H1 (cell line): Measurements from ENCODE around the gene PSPN. TPM values are rescaled to one million over a fixed set of nuclear protein-coding genes. Genes with fewer than 3 reads are reported as not detected.

ENCODE experiments used
- CTCF ChIA-PET: fragments of 300-600 bp; sonication (Branson Sonifier 250); formaldehyde crosslinking; loops from one replicate; lab custom pipeline; 2021; ENCODE audit not compliant: partially characterized antibody; lab: Charles Lee
- POLR2A ChIA-PET: fragments of 300-600 bp; sonication (Branson Sonifier 250); formaldehyde crosslinking; loops from one replicate; lab custom pipeline; 2021; ENCODE audit warnings: inconsistent platforms; ENCODE audit not compliant: partially characterized antibody; lab: Charles Lee
- DNase-seq, 2 experiments: peaks; one replicate each; pipeline versions ENCODE4 v3.0.0 to v3.0.0-alpha.2; 2010 to 2022; ENCODE audit warnings: low spot score in 2 of 2, low read depth in 1 of 2, mixed read lengths in 1 of 2
- FAIRE-seq: peaks from 2 replicates; lab custom pipeline; 2011; peaks lifted over from hg19 to GRCh38; lab: Jason Lieb, UNC
- H2AFZ ChIP-seq: 2 replicates; pipeline ENCODE4 v1.8.1; 2012; ENCODE audit warnings: low read length, inconsistent platforms
- H2AK5ac ChIP-seq: 2 replicates; pipeline ENCODE4 v1.6.1; 2013; ENCODE audit warnings: low read depth, low read length
- H2BK120ac ChIP-seq: replicated peaks from 2 replicates; pipeline ENCODE3; 2013; ENCODE audit warnings: low read depth, low read length, inconsistent platforms
- H2BK12ac ChIP-seq: 2 replicates; pipeline ENCODE4 v1.6.1; 2013; ENCODE audit warnings: low read depth, low read length
- H2BK15ac ChIP-seq: 2 replicates; pipeline ENCODE4 v1.6.1; 2013; ENCODE audit warnings: low read length
- H2BK20ac ChIP-seq: 2 replicates; pipeline ENCODE4 v1.6.1; 2013; ENCODE audit warnings: low read length
- H2BK5ac ChIP-seq: 2 replicates; pipeline ENCODE4 v1.6.1; 2013; ENCODE audit warnings: low read depth, low read length
- H3K14ac ChIP-seq: 2 replicates; pipeline ENCODE4 v1.6.1; 2013; ENCODE audit warnings: inconsistent platforms; ENCODE audit not compliant: insufficient read length
- H3K18ac ChIP-seq: 2 replicates; pipeline ENCODE4 v1.6.1; 2013; ENCODE audit warnings: low read length; ENCODE audit errors: extremely low read depth
- H3K23ac ChIP-seq: 2 replicates; pipeline ENCODE4 v1.6.1; 2013; ENCODE audit warnings: inconsistent platforms; ENCODE audit not compliant: insufficient read length
- H3K23me2 ChIP-seq: 2 replicates; pipeline ENCODE4 v1.6.1; 2013; ENCODE audit warnings: low read depth, low read length
- H3K27ac ChIP-seq: 2 replicates; pipeline ENCODE4 v1.6.1; 2011; ENCODE audit warnings: low read depth, low read length, inconsistent platforms
- H3K27me3 ChIP-seq, 4 experiments: replicated peaks in 1 of 4; 1 replicate in 1 of 4; 2 replicates in 3 of 4; pipeline versions ENCODE4 v1.6.1 to v1.8.1; 2011 to 2013; ENCODE audit warnings: low read length in 3 of 4, mild to moderate bottlenecking in 3 of 4, inconsistent platforms in 2 of 4, mixed read lengths in 2 of 4, moderate library complexity in 1 of 4; ENCODE audit not compliant: control insufficient read depth in 3 of 4, insufficient read depth in 3 of 4; ENCODE audit errors: extremely low read depth in 1 of 4
- H3K36me3 ChIP-seq, 4 experiments: 2 replicates each; pipeline versions ENCODE4 v1.6.1 to v1.8.1; 2011 to 2013; ENCODE audit warnings: mild to moderate bottlenecking in 4 of 4, low read length in 3 of 4, moderate library complexity in 2 of 4, control low read depth in 1 of 4, inconsistent platforms in 1 of 4; ENCODE audit not compliant: insufficient read depth in 4 of 4, control insufficient read depth in 2 of 4
- H3K4ac ChIP-seq: replicated peaks from 2 replicates; pipeline ENCODE3; 2013; ENCODE audit warnings: low read length, low read depth, mixed read lengths, inconsistent platforms; ENCODE audit not compliant: insufficient read length
- H3K4me1 ChIP-seq, 4 experiments: replicated peaks in 1 of 4; 1 replicate in 1 of 4; 2 replicates in 3 of 4; pipeline versions ENCODE4 v1.6.1 to v1.8.1; 2011 to 2013; ENCODE audit warnings: low read length in 3 of 4, inconsistent platforms in 2 of 4, mixed read lengths in 1 of 4; ENCODE audit not compliant: insufficient read depth in 4 of 4, control insufficient read depth in 3 of 4
- H3K4me2 ChIP-seq, 2 experiments: 2 replicates each; pipeline versions ENCODE4 v1.6.1 to v1.8.1; 2011 to 2013; ENCODE audit warnings: low read depth in 2 of 2, low read length in 2 of 2, control low read depth in 1 of 2, inconsistent platforms in 1 of 2, mild to moderate bottlenecking in 1 of 2; ENCODE audit not compliant: insufficient read depth in 1 of 2
- H3K4me3 ChIP-seq, 4 experiments: fragments of 200-600, 300-600 bp in 1 of 4; sonication (generic), shearing (Covaris generic), sonication (Bioruptor Twin) in 1 of 4; 2 replicates each; pipeline versions ENCODE4 v1.5.1 to v1.8.1; 2011 to 2016; ENCODE audit warnings: low read length in 4 of 4, low read depth in 3 of 4, control low read depth in 2 of 4, inconsistent platforms in 2 of 4, mild to moderate bottlenecking in 2 of 4, mixed read lengths in 1 of 4, moderate library complexity in 1 of 4; ENCODE audit not compliant: insufficient read depth in 2 of 4; ENCODE audit errors: extremely low read depth in 1 of 4
- H3K56ac ChIP-seq: replicated peaks from 2 replicates; pipeline ENCODE3; 2013; ENCODE audit warnings: low read depth, mild to moderate bottlenecking, mixed read lengths, low read length, inconsistent platforms; ENCODE audit not compliant: insufficient read length
- H3K79me1 ChIP-seq: 2 replicates; pipeline ENCODE4 v1.6.1; 2013; ENCODE audit warnings: low read depth, low read length, control low read depth
- H3K79me2 ChIP-seq, 2 experiments: 2 replicates each; pipeline versions ENCODE4 v1.6.1 to v1.8.1; 2012 to 2013; ENCODE audit warnings: low read length in 2 of 2, mild to moderate bottlenecking in 2 of 2, inconsistent platforms in 1 of 2; ENCODE audit not compliant: insufficient read depth in 2 of 2, control insufficient read depth in 1 of 2
- H3K9ac ChIP-seq, 4 experiments: replicated peaks in 1 of 4; 1 replicate in 1 of 4; 2 replicates in 3 of 4; pipeline versions ENCODE4 v1.6.1 to v1.8.1; 2011 to 2013; ENCODE audit warnings: low read depth in 3 of 4, low read length in 3 of 4, control low read depth in 2 of 4, mild to moderate bottlenecking in 2 of 4, moderate library complexity in 2 of 4, inconsistent platforms in 1 of 4; ENCODE audit errors: extremely low read depth in 1 of 4
- H3K9me3 ChIP-seq, 2 experiments: 2 replicates each; pipeline versions ENCODE4 v1.6.1 to v1.8.1; 2012 to 2013; ENCODE audit warnings: mild to moderate bottlenecking in 2 of 2, moderate library complexity in 2 of 2, control low read depth in 1 of 2, inconsistent platforms in 1 of 2, low read depth in 1 of 2, low read length in 1 of 2, mixed read lengths in 1 of 2; ENCODE audit not compliant: insufficient read depth in 2 of 2
- H4K20me1 ChIP-seq, 2 experiments: replicated peaks in 1 of 2; 2 replicates each; pipeline versions ENCODE3 to v1.8.1; 2011 to 2013; ENCODE audit warnings: inconsistent platforms in 2 of 2, low read length in 2 of 2, mild to moderate bottlenecking in 1 of 2; ENCODE audit not compliant: insufficient read depth in 2 of 2, control insufficient read depth in 1 of 2
- H4K5ac ChIP-seq: 2 replicates; pipeline ENCODE4 v1.6.1; 2013; ENCODE audit warnings: low read length, low read depth, mixed read lengths, inconsistent platforms; ENCODE audit not compliant: insufficient read length
- H4K8ac ChIP-seq: 2 replicates; pipeline ENCODE4 v1.8.0; 2013; ENCODE audit warnings: mild to moderate bottlenecking, moderate library complexity, low read length, inconsistent platforms; ENCODE audit not compliant: insufficient read depth; ENCODE audit errors: extremely low read depth
- H4K91ac ChIP-seq: replicated peaks from 2 replicates; pipeline ENCODE3; 2013; ENCODE audit warnings: low read length, mixed read lengths, inconsistent platforms; ENCODE audit not compliant: insufficient read length
- KDM5A ChIP-seq: fragments of 200-600 bp; IDR thresholded peaks from 2 replicates; pipeline ENCODE4 v1.7.1; 2012; ENCODE audit warnings: mild to moderate bottlenecking, low read length, inconsistent platforms, mixed read lengths
- WGBS, 2 experiments: shearing (Covaris generic) in 1 of 2; methylation state at CpG; one replicate each; pipeline versions ENCODE4 v1.1.6 to v1.1.7; 2013 to 2015; ENCODE audit warnings: low lambda C conversion rate in 2 of 2, mixed read lengths in 2 of 2, inconsistent platforms in 1 of 2, low coverage in 1 of 2, missing lambda C conversion rate in 1 of 2; ENCODE audit not compliant: insufficient replicate concordance in 2 of 2, insufficient coverage in 1 of 2, insufficient read length in 1 of 2; ENCODE audit errors: extremely low coverage in 1 of 2, missing lambda C conversion rate in 1 of 2; 5-methylcytosine and 5-hydroxymethylcytosine counted together
- polyA plus RNA-seq, 7 experiments: library from polyadenylated mRNA; depleted of rRNA in 3 of 7; stranded (reverse) in 5 of 7; unstranded in 2 of 7; fragments of >200 nt in 5 of 7; fragments of 200-250 nt in 2 of 7; gene quantifications; 1 replicate in 5 of 7; 2 replicates in 1 of 7; 4 replicates in 1 of 7; pipeline versions ENCODE4 v1.2.1 to v1.2.3, GENCODE V29; 2011 to 2013; ENCODE audit warnings: missing spikeins in 2 of 7, mixed read lengths in 2 of 7
- total RNA-seq: library from RNA; stranded (reverse); fragmentation: NEBNext Ultra II Directional; extraction: Animal tissue kit (Norgen Biotek cat#: 25700); gene quantifications from 2 replicates; pipeline ENCODE4 v1.2.1, GENCODE V29; 2021

The PSPN gene
- total and polyA plus RNA-seq, 2 of the 8 experiments (the other 6 are each of a cell fraction or from before 2014, with no cell fraction given): 1.0 to 2.1 TPM

- H3K14ac ChIP-seq: no peak overlapping the region
- no peak overlapping the region for H4K8ac ChIP-seq
- no peak overlapping the region for H2AK5ac ChIP-seq
- no peaks in the 10 kb centered on the region for H3K27me3 ChIP-seq
- H3K4me1 ChIP-seq: peaks cover 0 to 3% (median 1%) of the 10 kb centered on the region in 4 experiments; a peak in 2 of 7 replicates
- no peak overlapping the region for H3K9ac ChIP-seq
- H2BK20ac ChIP-seq: no peak overlapping the region
- no peak overlapping the region for H3K4me2 ChIP-seq
- ChIA-PET CTCF (interaction anchor here (2.1 kb wide), 1 partner anchor 9 kb away, joined by 6 read pairs; no protein-coding TSS in a partner anchor), POLR2A (interaction anchor here (9.9 kb wide), 1 partner anchor 12 kb away, joined by 81 read pairs; the partner anchor contains the start of genes ALKBH7 and PSPN)
- no peak overlapping the region for H2BK15ac ChIP-seq
- no peak overlapping the region for H4K5ac ChIP-seq
- no peak overlapping the region for H3K23ac ChIP-seq
- H2BK120ac ChIP-seq: no peak overlapping the region
- peaks cover 21 to 57% (median 43%) of the 10 kb centered on the region in 4 experiments for H3K36me3 ChIP-seq
- H3K4ac ChIP-seq: no peak overlapping the region
- no peak overlapping the region for H3K18ac ChIP-seq
- FAIRE-seq (no peak), DNase-seq (no peak)
- no peak overlapping the region for H3K56ac ChIP-seq
- 97% methylated on average over 18 of the region's 19 CpGs; no CpG with 5 or more reads in 1 of the 2 experiments for WGBS, 2 experiments
- peaks cover 3% of the 10 kb centered on the region for H3K23me2 ChIP-seq
- no peak overlapping the region for H2BK5ac ChIP-seq
- no peak overlapping the region for H4K91ac ChIP-seq
- H3K79me1 ChIP-seq: peaks cover 3% of the 10 kb centered on the region
- H2BK12ac ChIP-seq: no peak overlapping the region
- no peak overlapping the region for H2AFZ ChIP-seq
- H4K20me1 ChIP-seq: peaks cover 2 to 11% of the 10 kb centered on the region in 2 experiments
- no peak overlapping the region for H3K27ac ChIP-seq
- peaks cover 3 to 15% of the 10 kb centered on the region in 2 experiments; a peak in 3 of 4 replicates for H3K79me2 ChIP-seq
- no peak overlapping the region for H3K4me3 ChIP-seq
- H3K9me3 ChIP-seq: no peaks in the 10 kb centered on the region
- TF ChIP-seq KDM5A: no peak
Observed at GRCh38 chr19:6387372-6387771, 11.6 kb upstream of the PSPN start.
